ENCODE data around the gene UBR2.

The UBR2 gene

DNA sequence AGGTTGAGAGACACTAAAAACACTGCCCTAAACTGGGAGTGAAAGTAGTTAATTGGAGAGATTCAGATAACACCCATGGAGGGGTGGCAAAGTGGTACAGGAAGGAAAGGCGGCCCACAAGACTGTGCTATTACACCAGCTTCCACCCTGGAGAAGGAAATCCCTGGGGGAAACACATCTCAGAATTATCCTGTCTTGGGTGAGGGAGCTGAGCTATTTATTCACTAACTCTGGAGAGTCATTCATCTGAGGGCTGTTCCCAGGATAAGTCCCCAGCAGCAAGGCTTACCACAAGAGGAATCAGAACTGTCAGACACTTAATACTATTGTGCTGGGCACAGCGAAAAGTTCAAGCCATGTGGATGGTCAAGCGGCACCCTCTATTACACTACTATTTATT is 172.1 kb downstream of the UBR2 start:
- no peak overlapping the region for H3K4me3 ChIP-seq (ENCODE audit: low read depth, low read length)
- TF ChIP-seq, protein P1, sequence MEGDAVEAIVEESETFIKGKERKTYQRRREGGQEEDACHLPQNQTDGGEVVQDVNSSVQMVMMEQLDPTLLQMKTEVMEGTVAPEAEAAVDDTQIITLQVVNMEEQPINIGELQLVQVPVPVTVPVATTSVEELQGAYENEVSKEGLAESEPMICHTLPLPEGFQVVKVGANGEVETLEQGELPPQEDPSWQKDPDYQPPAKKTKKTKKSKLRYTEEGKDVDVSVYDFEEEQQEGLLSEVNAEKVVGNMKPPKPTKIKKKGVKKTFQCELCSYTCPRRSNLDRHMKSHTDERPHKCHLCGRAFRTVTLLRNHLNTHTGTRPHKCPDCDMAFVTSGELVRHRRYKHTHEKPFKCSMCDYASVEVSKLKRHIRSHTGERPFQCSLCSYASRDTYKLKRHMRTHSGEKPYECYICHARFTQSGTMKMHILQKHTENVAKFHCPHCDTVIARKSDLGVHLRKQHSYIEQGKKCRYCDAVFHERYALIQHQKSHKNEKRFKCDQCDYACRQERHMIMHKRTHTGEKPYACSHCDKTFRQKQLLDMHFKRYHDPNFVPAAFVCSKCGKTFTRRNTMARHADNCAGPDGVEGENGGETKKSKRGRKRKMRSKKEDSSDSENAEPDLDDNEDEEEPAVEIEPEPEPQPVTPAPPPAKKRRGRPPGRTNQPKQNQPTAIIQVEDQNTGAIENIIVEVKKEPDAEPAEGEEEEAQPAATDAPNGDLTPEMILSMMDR (conservative IDR thresholded peaks at IDR 0.05; ENCODE audit: low read depth, low read length): no peak
- DNase-seq (ENCODE audit: low read depth): no peak

DNA sequence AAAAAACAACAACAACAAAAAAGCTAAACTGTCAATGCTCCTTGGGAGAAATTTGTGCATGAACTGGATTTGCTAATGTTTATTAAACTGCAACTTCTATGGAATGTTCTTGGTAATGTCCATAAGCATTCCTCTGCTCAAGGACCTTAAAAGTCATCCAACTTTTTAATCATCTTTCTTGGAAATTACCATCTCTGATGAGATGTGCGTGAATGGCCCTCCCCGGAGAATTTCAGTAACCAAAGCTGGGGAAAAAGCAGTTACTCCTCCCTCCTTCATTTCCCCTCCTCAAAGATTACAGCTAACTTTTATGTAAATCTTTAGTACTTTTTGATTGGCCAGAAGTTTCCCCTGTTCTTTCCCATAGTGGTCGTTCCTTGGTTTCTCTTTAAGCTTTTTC is 176.9 kb downstream of the UBR2 start:
- H3K4me3 ChIP-seq (ENCODE audit: low read depth, low read length): no peak overlapping the region
- DNase-seq (ENCODE audit: low read depth): no peak
- TF ChIP-seq, protein P1 (conservative IDR thresholded peaks at IDR 0.05; ENCODE audit: low read depth, low read length): no peak

DNA sequence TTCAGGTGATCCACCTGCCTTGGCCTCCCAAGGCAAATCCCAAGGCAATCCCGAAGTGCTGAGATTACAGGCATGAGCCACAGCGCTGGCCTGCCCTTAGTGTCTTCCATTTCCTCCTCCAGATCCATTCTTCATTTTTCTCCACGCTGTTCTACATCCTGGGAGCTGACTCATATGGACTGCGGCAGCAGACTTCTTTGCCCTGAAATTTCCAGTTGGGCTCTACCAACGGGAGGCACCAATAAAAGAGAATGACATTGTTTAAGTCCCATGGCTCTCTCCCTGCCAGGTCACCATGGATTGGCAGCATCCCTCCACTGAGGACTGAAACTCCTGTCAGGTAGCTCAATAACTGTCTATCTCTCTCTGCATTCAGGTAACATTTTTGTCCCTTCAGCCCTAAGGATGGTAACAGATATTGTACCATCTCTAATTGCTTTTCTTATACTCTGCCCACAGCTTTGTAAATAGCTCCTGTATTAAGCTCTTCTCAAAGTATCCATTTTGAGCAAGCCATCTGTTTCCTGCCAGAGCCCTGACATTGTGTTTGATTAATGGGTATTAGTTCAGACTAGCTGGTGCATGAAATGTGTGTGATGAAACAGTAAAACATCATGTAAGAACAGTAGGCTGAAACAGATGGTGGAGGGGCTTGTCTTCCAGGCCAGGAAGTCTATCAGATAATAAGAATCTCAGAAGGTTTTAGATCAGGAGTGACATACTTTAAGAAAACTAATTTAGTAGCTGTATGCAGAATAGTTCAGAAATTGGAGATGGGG is 178.5 kb downstream of the UBR2 start:
- TF ChIP-seq, protein P1 (conservative IDR thresholded peaks at IDR 0.05; ENCODE audit: low read depth, low read length): no peak
- DNase-seq (ENCODE audit: low read depth): no peak
- H3K4me3 ChIP-seq (ENCODE audit: low read depth, low read length): no peak overlapping the region

All from choroid plexus epithelial cell (primary cell).